Natural killer cell (primary cell): Measurements from ENCODE around the gene ADAMTS4. TPM values are rescaled to one million over a fixed set of nuclear protein-coding genes. Genes with fewer than 3 reads are reported as not detected.

Source experiments
- ATAC-seq, 3 donors: fragments of 150-1000 bp in 2 of 3; fragments of 200-7000 bp in 1 of 3; cut with Tn5 transposase; 1 replicate in 1 of 3; 2 replicates in 2 of 3; pipeline ENCODE4 v1.10.0; 2021; ENCODE audit warnings: mild to moderate bottlenecking in 2 of 3, moderate library complexity in 2 of 3
- DNase-seq, 2 donors: peaks; one replicate each; pipeline versions ENCODE4 v3.0.0 to v3.0.0-alpha.2; 2013 to 2021; ENCODE audit warnings: mixed read lengths in 1 of 2
- H3K27ac ChIP-seq: one replicate; pipeline ENCODE4 v1.5.1; 2013; ENCODE audit warnings: mild to moderate bottlenecking, low read length
- H3K27me3 ChIP-seq: one replicate; pipeline ENCODE4 v1.6.1; 2013; ENCODE audit warnings: low read length; ENCODE audit not compliant: control insufficient read depth, insufficient read depth
- H3K36me3 ChIP-seq: one replicate; pipeline ENCODE4 v1.6.1; 2013; ENCODE audit warnings: low read length; ENCODE audit not compliant: control insufficient read depth, insufficient read depth
- H3K4me1 ChIP-seq: one replicate; pipeline ENCODE4 v1.6.1; 2013; ENCODE audit warnings: low read length; ENCODE audit not compliant: control insufficient read depth, insufficient read depth
- H3K4me3 ChIP-seq: one replicate; pipeline ENCODE4 v1.5.1; 2013; ENCODE audit warnings: low read length
- H3K9me3 ChIP-seq: one replicate; pipeline ENCODE4 v1.6.1; 2013; ENCODE audit warnings: low read length; ENCODE audit not compliant: control insufficient read depth, insufficient read depth
- H3K27ac Mint-ChIP-seq, 2 donors: one replicate each; pipeline ENCODE4 v1.8.0; 2022; ENCODE audit warnings: mild to moderate bottlenecking in 2 of 2, mixed read lengths in 2 of 2, moderate library complexity in 1 of 2
- H3K27me3 Mint-ChIP-seq, 2 donors: one replicate each; pipeline ENCODE4 v1.8.0; 2022; ENCODE audit warnings: low read depth in 2 of 2, mixed read lengths in 2 of 2
- H3K36me3 Mint-ChIP-seq: one replicate; pipeline ENCODE4 v1.8.0; 2022; ENCODE audit warnings: mixed read lengths
- H3K4me1 Mint-ChIP-seq, 2 donors: one replicate each; pipeline ENCODE4 v1.8.0; 2022; ENCODE audit warnings: mixed read lengths in 2 of 2
- H3K4me3 Mint-ChIP-seq: one replicate; pipeline ENCODE4 v1.8.0; 2022; ENCODE audit warnings: mild to moderate bottlenecking, moderate library complexity, mixed read lengths
- H3K9me3 Mint-ChIP-seq, 2 donors: one replicate each; pipeline ENCODE4 v1.8.0; 2022; ENCODE audit warnings: mixed read lengths in 2 of 2
- WGBS: methylation state at CpG from one replicate; pipeline ENCODE4 v1.1.7; 2013; ENCODE audit warnings: missing lambda C conversion rate; ENCODE audit not compliant: insufficient coverage; 5-methylcytosine and 5-hydroxymethylcytosine counted together
- intact Hi-C: fragments of 100-400 bp; cut with micrococcal nuclease; formaldehyde crosslinking; loops from one replicate; pipeline ENCODE4 v1.14.2; 2022
- total RNA-seq, 4 donors: library from RNA; stranded (reverse); fragments of 120-200 nt in 1 of 4; gene quantifications; one replicate each; pipeline versions ENCODE4 v1.2.3 to v1.2.4, GENCODE V29; 2013 to 2022
- TF ChIP-seq, protein P1 (sequence below): fragments of 200-600 bp; IDR thresholded peaks from one replicate; pipeline ENCODE4 v1.8.0; 2022; ENCODE audit warnings: antibody characterized with exemption

Gene ADAMTS4
- total RNA-seq, 3 donors from 2014 or later (not counting 1 experiment from before 2014, with no cell fraction given): 0.14 to 0.20 (median 0.14) TPM

DNA sequence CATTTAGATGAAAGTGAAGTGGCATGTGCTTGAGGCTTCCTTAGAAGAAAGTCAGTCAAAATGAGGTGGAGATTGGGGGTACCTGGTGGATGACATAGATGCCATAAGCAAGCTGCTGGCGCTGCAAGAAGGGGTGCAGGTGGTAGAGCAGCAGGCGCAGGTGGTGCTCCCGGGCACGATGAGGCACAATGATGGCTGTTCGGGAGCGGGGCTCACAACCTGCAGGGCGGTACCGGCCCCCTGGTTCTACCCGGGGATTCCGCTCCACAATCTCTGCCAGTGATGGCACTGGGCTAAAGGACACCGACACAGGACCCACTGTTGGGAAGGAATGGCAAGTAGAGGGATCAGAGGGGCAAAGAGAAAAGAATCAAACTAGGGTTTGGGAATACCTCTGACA lies 23.9 kb downstream of the ADAMTS4 start:
- peaks cover 53 to 67% of the 10 kb centered on the region in 2 donors for H3K4me1 Mint-ChIP-seq
- WGBS: 97% methylated on average over 11 of the region's 11 CpGs
- no peak overlapping the region for H3K4me3 ChIP-seq

DNA sequence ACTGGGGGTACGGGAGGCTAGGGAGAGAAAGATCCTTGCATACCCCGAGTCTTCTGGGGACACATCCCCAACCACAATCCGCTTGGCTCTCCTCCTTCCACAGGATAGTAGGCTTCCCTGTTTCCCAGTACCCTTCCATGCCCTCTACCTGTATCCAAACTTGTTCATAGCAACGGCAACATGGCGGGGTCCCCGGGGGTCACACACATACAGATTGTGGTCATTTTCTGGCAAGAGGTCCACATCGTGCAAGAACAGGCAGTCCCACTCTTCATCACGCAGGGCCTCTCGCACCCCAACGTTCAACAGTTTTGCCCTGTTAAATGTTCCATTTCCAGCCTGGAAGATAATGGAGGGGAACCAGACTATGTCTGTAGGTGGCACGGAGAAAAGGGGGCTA lies 25.1 kb downstream of the ADAMTS4 start:
- intact Hi-C loops: no loop called here

More for the DNA sequence above, 23.9 kb downstream of the ADAMTS4 start:
- Mint-ChIP-seq H3K36me3 (peaks cover 29% of the 10 kb centered on the region), H3K27ac (peak overlapping the region; percentile 96 to 99), H3K4me3 (peak overlapping the region; percentile 55), H3K9me3 (no peaks in the 10 kb centered on the region), H3K27me3 (no peaks in the 10 kb centered on the region)
- intact Hi-C loops: no loop called here
- no peak overlapping the region for H3K27ac ChIP-seq
- no peaks in the 10 kb centered on the region for H3K27me3 ChIP-seq
- no peak for ATAC-seq
- DNase-seq: no peak
- H3K4me1 ChIP-seq: peaks cover 21% of the 10 kb centered on the region
- no peaks in the 10 kb centered on the region for H3K9me3 ChIP-seq
- H3K36me3 ChIP-seq: peaks cover 54% of the 10 kb centered on the region
- TF ChIP-seq, protein P1, sequence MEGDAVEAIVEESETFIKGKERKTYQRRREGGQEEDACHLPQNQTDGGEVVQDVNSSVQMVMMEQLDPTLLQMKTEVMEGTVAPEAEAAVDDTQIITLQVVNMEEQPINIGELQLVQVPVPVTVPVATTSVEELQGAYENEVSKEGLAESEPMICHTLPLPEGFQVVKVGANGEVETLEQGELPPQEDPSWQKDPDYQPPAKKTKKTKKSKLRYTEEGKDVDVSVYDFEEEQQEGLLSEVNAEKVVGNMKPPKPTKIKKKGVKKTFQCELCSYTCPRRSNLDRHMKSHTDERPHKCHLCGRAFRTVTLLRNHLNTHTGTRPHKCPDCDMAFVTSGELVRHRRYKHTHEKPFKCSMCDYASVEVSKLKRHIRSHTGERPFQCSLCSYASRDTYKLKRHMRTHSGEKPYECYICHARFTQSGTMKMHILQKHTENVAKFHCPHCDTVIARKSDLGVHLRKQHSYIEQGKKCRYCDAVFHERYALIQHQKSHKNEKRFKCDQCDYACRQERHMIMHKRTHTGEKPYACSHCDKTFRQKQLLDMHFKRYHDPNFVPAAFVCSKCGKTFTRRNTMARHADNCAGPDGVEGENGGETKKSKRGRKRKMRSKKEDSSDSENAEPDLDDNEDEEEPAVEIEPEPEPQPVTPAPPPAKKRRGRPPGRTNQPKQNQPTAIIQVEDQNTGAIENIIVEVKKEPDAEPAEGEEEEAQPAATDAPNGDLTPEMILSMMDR: no peak

DNA sequence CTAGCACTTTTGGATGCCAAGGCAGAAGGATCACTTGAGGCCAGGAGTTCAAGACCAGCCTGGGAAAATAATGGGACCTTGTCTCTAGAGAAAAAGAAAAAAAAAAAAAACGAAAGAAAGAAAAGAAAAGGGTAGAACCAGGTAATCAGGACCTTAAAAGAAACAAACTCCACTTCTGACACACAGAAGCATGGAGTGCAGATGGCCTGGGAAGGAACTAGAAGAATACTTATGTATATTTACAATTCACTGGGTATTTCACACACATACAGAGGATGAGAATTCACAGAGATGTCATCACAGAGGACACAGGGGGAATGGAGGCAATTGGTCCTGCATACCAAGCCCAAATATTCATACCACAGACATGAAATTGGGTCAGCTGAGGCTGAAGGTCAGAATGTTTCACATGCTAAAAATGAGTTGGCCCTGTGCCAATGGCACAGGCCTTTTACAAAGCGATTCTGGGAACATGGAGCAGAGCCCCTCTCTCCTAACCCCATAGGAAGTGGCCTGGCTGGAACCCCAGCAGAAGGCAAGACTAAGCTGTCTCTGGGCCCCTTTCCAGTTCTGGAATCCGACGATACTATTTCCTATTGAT lies 26.0 kb downstream of the ADAMTS4 start:
- Histone ChIP-seq H3K27me3 (no peaks in the 10 kb centered on the region), H3K4me1 (peaks cover 21% of the 10 kb centered on the region), H3K9me3 (no peaks in the 10 kb centered on the region), H3K27ac (no peak overlapping the region), H3K36me3 (peaks cover 61% of the 10 kb centered on the region), H3K4me3 (no peak overlapping the region)
- Mint-ChIP-seq H3K36me3 (peaks cover 29% of the 10 kb centered on the region), H3K27me3 (no peaks in the 10 kb centered on the region), H3K4me1 (peaks cover 45 to 64% of the 10 kb centered on the region in 2 donors), H3K27ac (peak overlapping the region; percentile 7 to 63), H3K9me3 (no peaks in the 10 kb centered on the region), H3K4me3 (no peak overlapping the region)
- DNase-seq (no peak), ATAC-seq (no peak)
- TF ChIP-seq, protein P1: no peak
- 89% methylated on average over 3 of the region's 4 CpGs for WGBS
- intact Hi-C loops: no loop called here

More for the DNA sequence above, 25.1 kb downstream of the ADAMTS4 start:
- peak overlapping the region; percentile 96 to 99 for H3K27ac Mint-ChIP-seq
- ATAC-seq: no peak
- H3K9me3 Mint-ChIP-seq: no peaks in the 10 kb centered on the region
- H3K27me3 ChIP-seq: no peaks in the 10 kb centered on the region
- peaks cover 49 to 63% of the 10 kb centered on the region in 2 donors for H3K4me1 Mint-ChIP-seq
- peaks cover 21% of the 10 kb centered on the region for H3K4me1 ChIP-seq
- peak overlapping the region; percentile 47 for H3K4me3 Mint-ChIP-seq
- TF ChIP-seq, protein P1: no peak
- peaks cover 29% of the 10 kb centered on the region for H3K36me3 Mint-ChIP-seq
- H3K27ac ChIP-seq: no peak overlapping the region
- no peaks in the 10 kb centered on the region for H3K9me3 ChIP-seq
- H3K36me3 ChIP-seq: peaks cover 61% of the 10 kb centered on the region
- 97% methylated on average over 11 of the region's 11 CpGs for WGBS
- no peaks in the 10 kb centered on the region for H3K27me3 Mint-ChIP-seq
- no peak for DNase-seq
- no peak overlapping the region for H3K4me3 ChIP-seq

DNA sequence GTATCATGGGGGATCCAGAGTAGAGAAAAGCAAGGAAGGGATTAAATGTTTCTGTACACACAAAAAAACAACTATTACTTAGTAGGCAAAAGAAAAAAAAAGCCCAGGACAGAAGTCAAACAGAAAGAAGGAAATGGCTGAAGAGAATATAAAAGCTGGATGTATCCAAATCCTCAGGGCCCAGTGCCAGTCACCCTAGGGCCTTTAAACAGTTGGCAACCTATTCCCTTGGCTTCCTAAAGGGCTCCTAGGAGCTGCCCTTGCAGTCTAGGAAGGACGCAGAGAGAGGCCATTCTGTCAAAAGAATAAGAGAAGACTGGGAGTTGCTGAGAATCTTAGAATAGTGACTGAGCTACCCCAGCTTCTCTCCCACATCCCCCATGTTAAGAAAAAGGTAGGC lies 26.5 kb downstream of the ADAMTS4 start:
- 78% methylated on average over 1 of the region's 1 CpG for WGBS
- Mint-ChIP-seq H3K9me3 (no peaks in the 10 kb centered on the region), H3K27ac (peak overlapping the region; percentile 63 to 73)

More for the DNA sequence above, 26.5 kb downstream of the ADAMTS4 start:
- Histone ChIP-seq H3K36me3 (peaks cover 61% of the 10 kb centered on the region), H3K27me3 (no peaks in the 10 kb centered on the region), H3K27ac (no peak overlapping the region), H3K4me1 (peaks cover 21% of the 10 kb centered on the region), H3K4me3 (no peak overlapping the region), H3K9me3 (no peaks in the 10 kb centered on the region)
- intact Hi-C loops: no loop called here
- peaks cover 29% of the 10 kb centered on the region for H3K36me3 Mint-ChIP-seq
- no peak for DNase-seq
- H3K4me3 Mint-ChIP-seq: no peak overlapping the region
- H3K4me1 Mint-ChIP-seq: peaks cover 40 to 60% of the 10 kb centered on the region in 2 donors
- TF ChIP-seq, protein P1: no peak
- ATAC-seq: no peak
- H3K27me3 Mint-ChIP-seq: no peaks in the 10 kb centered on the region
